HEK293T (cell line): Measurements from ENCODE around the gene TRIP13.

ENCODE experiments used
- CTCF ChIA-PET: fragments of 350-600 bp; formaldehyde crosslinking; extraction: SDS; loops from one replicate; lab custom pipeline; 2021; ENCODE audit warnings: antibody characterized with exemption, inconsistent platforms; lab: Yijun Ruan, JAX
- POLR2A ChIA-PET: fragments of 350-600 bp; formaldehyde crosslinking; extraction: SDS; loops from one replicate; lab custom pipeline; 2020; ENCODE audit warnings: antibody characterized with exemption, inconsistent platforms; lab: Yijun Ruan, JAX
- DNase-seq: peaks from one replicate; pipeline ENCODE4 v3.0.0; 2012; ENCODE audit warnings: mixed read lengths; ENCODE audit errors: extremely low spot score
- ARNT ChIP-seq: fragments of 450-650 bp; IDR thresholded peaks from 2 replicates; pipeline ENCODE4 v1.6.1; 2017; ENCODE audit warnings: mild to moderate bottlenecking
- BHLHE40 ChIP-seq: fragments of 450-650 bp; IDR thresholded peaks from 2 replicates; pipeline ENCODE4 v1.6.1; 2016; ENCODE audit warnings: mild to moderate bottlenecking, moderate library complexity, borderline replicate concordance
- CTBP1 ChIP-seq: fragments of 450-650 bp; IDR thresholded peaks from 2 replicates; pipeline ENCODE4 v1.6.1; 2016; ENCODE audit warnings: borderline replicate concordance
- ELF4 ChIP-seq: fragments of 450-650 bp; IDR thresholded peaks from 2 replicates; pipeline ENCODE4 v1.6.1; 2017; ENCODE audit warnings: antibody characterized with exemption
- FOXA1 ChIP-seq: fragments of 450-650 bp; IDR thresholded peaks from 2 replicates; pipeline ENCODE4 v1.6.1; 2016; ENCODE audit warnings: mild to moderate bottlenecking
- FOXK2 ChIP-seq: fragments of 450-650 bp; IDR thresholded peaks from 2 replicates; pipeline ENCODE4 v1.6.1; 2016; ENCODE audit warnings: mild to moderate bottlenecking
- FOXM1 ChIP-seq: fragments of 450-650 bp; IDR thresholded peaks from 2 replicates; pipeline ENCODE4 v1.6.1; 2017; ENCODE audit warnings: mild to moderate bottlenecking, borderline replicate concordance
- HDGF ChIP-seq: fragments of 450-650 bp; IDR thresholded peaks from 2 replicates; pipeline ENCODE4 v1.6.1; 2017; ENCODE audit warnings: antibody characterized with exemption, borderline replicate concordance
- L3MBTL2 ChIP-seq: fragments of 450-650 bp; conservative IDR thresholded peaks from 2 replicates; pipeline ENCODE4 v1.6.1; 2016; ENCODE audit warnings: mild to moderate bottlenecking
- LEF1 ChIP-seq: fragments of 450-650 bp; IDR thresholded peaks from 2 replicates; pipeline ENCODE4 v1.6.1; 2017; ENCODE audit warnings: mild to moderate bottlenecking, borderline replicate concordance
- NFRKB ChIP-seq: fragments of 450-650 bp; IDR thresholded peaks from 2 replicates; pipeline ENCODE4 v1.6.1; 2016; ENCODE audit warnings: mild to moderate bottlenecking, moderate library complexity
- PKNOX1 ChIP-seq: fragments of 450-650 bp; IDR thresholded peaks from 2 replicates; pipeline ENCODE4 v1.6.1; 2016
- SP1 ChIP-seq: fragments of 450-650 bp; IDR thresholded peaks from 2 replicates; pipeline ENCODE4 v1.6.1; 2017
- SUZ12 ChIP-seq: fragments of 450-650 bp; IDR thresholded peaks from 2 replicates; pipeline ENCODE4 v1.6.1; 2016; ENCODE audit warnings: mild to moderate bottlenecking
- TARDBP ChIP-seq: fragments of 450-650 bp; IDR thresholded peaks from 2 replicates; pipeline ENCODE4 v1.6.1; 2016
- ZNF384 ChIP-seq: fragments of 450-650 bp; IDR thresholded peaks from 2 replicates; pipeline ENCODE4 v1.6.1; 2016

TRIP13 gene

GRCh38 chr5:948472-949274 lies 56.0 kb downstream of the TRIP13 start:
- ChIA-PET POLR2A (no interaction called here), CTCF (no interaction called here)

GRCh38 chr5:949275-949543 lies 56.5 kb downstream of the TRIP13 start:
- TF ChIP-seq PKNOX1 (no peak), FOXM1 (no peak), NFRKB (no peak), ZNF384 (no peak), SUZ12 (no peak), FOXA1 (no peak)
- ChIA-PET CTCF (no interaction called here), POLR2A (no interaction called here)
- DNase-seq, result no peak

More at GRCh38 chr5:948472-949274, 56.0 kb downstream of the TRIP13 start:
- DNase-seq, result no peak
- no peak for TF ChIP-seq CTBP1
- no peak for TF ChIP-seq FOXM1
- TF ChIP-seq NFRKB, result no peak
- no peak for TF ChIP-seq LEF1
- TF ChIP-seq PKNOX1, result no peak
- no peak for TF ChIP-seq BHLHE40
- no peak for TF ChIP-seq FOXK2
- TF ChIP-seq ARNT, result no peak
- no peak for TF ChIP-seq L3MBTL2
- no peak for TF ChIP-seq ZNF384
- no peak for TF ChIP-seq HDGF
- no peak for TF ChIP-seq SP1
- no peak for TF ChIP-seq SUZ12

GRCh38 chr5:949815-950560 lies 57.3 kb downstream of the TRIP13 start:
- ChIA-PET CTCF (no interaction called here), POLR2A (no interaction called here)
- TF ChIP-seq ELF4 (no peak), BHLHE40 (no peak), SUZ12 (no peak), CTBP1 (no peak), PKNOX1 (no peak), FOXK2 (no peak), NFRKB (no peak), ARNT (no peak), SP1 (no peak), LEF1 (no peak), HDGF (no peak), TARDBP (no peak), FOXM1 (no peak), L3MBTL2 (no peak), FOXA1 (no peak), ZNF384 (no peak)
- DNase-seq, result no peak

- ChIA-PET CTCF (no interaction called here), POLR2A (no interaction called here)
- no peak for TF ChIP-seq ZNF384
- TF ChIP-seq FOXM1, result no peak
- TF ChIP-seq CTBP1, result no peak
- no peak for TF ChIP-seq BHLHE40
- no peak for TF ChIP-seq LEF1
- no peak for TF ChIP-seq FOXA1
- TF ChIP-seq SUZ12, result no peak
- TF ChIP-seq HDGF, result no peak
- no peak for TF ChIP-seq ELF4
- TF ChIP-seq NFRKB, result no peak
- TF ChIP-seq PKNOX1, result no peak
- no peak for TF ChIP-seq ARNT
- TF ChIP-seq L3MBTL2, result no peak
- no peak for TF ChIP-seq TARDBP
- no peak for TF ChIP-seq SP1
- no peak for TF ChIP-seq FOXK2
- no peak for DNase-seq
These were observed 59.4 kb downstream of the TRIP13 start for GRCh38 chr5:951940-952596.

GRCh38 chr5:952597-953271 lies 60.0 kb downstream of the TRIP13 start:
- no peak for DNase-seq
- TF ChIP-seq SP1 (no peak), HDGF (no peak), FOXK2 (no peak), ARNT (no peak), BHLHE40 (no peak), PKNOX1 (no peak), ZNF384 (no peak), CTBP1 (no peak), FOXA1 (no peak), NFRKB (no peak), FOXM1 (no peak), TARDBP (no peak)
- CTCF ChIA-PET, result no interaction called here
- POLR2A ChIA-PET, result no interaction called here
